ENCODE results near the gene EHMT1. TPM values are rescaled to one million over a fixed set of nuclear protein-coding genes. Genes with fewer than 3 reads are reported as not detected.

EHMT1 gene
- total RNA-seq, 2 donors from 2014 or later = 24.1 to 34.6 TPM

GRCh38 chr9:137798142-137798541, 179.3 kb downstream of the EHMT1 start:
- Histone ChIP-seq H3K9me3 (no peaks in the 10 kb centered on the region), H3K4me3 (no peak overlapping the region), H3K36me3 (peaks cover 85% of the 10 kb centered on the region), H3K27me3 (no peaks in the 10 kb centered on the region), H3K27ac (no peak overlapping the region), H3K4me1 (no peaks in the 10 kb centered on the region)
- no peak for DNase-seq (ENCODE audit: low spot score)
- TF ChIP-seq CTCF (IDR thresholded peaks at IDR 0.05) = no peak

DNA sequence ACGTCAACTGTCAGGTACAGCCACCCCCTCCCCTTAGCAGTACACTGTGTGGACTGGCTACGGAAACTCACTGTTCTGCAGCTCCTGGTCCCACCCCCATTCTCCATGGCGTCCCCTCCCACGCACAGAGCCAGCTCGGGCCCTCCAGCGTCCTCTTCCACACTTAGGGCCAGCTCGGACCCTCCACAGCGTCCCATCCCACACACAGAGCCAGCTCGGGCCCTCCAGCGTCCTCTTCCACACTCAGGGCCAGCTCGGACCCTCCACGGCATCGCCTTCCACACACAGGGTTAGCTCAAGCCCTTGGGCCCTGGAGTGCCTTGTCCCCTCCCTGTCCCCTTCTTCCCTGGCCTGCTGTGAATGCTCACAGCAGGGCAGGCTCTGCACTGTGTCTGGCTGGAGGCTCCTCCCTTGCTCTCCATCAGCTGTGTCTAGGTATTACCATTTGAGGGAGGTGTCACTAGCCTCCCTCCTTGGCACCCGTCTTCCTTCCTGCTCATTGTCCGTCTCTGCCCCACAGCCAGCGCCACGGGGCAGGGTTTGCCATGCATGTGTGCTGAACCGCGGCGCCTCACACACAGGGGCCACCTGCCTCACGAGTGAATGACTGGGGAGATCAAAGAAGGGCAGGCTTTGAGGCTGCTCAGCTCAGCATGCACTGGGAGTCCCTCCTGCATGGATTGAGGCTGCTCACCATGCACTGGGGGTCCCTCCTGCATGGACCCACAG, 180.3 kb downstream of the EHMT1 start:
- DNase-seq (ENCODE audit: low spot score) = no peak
- TF ChIP-seq CTCF (IDR thresholded peaks at IDR 0.05) = no peak
- Histone ChIP-seq H3K27ac (no peak overlapping the region), H3K27me3 (no peaks in the 10 kb centered on the region), H3K36me3 (peaks cover 80% of the 10 kb centered on the region), H3K4me1 (no peaks in the 10 kb centered on the region), H3K4me3 (no peak overlapping the region), H3K9me3 (no peaks in the 10 kb centered on the region)

DNA sequence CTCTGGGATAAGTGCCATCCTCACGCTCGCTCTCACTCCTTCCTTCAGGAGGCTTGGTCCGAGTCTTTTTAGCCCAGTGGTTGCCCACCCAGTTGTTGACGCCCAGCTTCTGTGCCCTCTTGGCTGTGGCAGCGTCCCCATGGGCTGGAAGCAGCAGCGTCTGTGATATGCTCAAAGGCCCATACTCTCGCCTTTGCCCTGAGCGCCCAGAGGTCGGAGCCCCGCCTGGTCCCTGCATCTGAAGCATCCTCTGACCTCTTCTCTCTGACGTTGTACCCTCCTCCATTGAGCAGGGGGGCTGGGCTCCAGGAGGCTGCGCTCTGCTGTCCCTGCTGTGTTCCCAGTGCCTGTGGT, 180.8 kb downstream of the EHMT1 start:
- no peak for TF ChIP-seq CTCF (IDR thresholded peaks at IDR 0.05)
- DNase-seq (ENCODE audit: low spot score) = no peak
- Histone ChIP-seq H3K4me1 (no peaks in the 10 kb centered on the region), H3K27me3 (no peaks in the 10 kb centered on the region), H3K9me3 (no peaks in the 10 kb centered on the region), H3K27ac (no peak overlapping the region), H3K4me3 (no peak overlapping the region), H3K36me3 (peaks cover 80% of the 10 kb centered on the region)

DNA sequence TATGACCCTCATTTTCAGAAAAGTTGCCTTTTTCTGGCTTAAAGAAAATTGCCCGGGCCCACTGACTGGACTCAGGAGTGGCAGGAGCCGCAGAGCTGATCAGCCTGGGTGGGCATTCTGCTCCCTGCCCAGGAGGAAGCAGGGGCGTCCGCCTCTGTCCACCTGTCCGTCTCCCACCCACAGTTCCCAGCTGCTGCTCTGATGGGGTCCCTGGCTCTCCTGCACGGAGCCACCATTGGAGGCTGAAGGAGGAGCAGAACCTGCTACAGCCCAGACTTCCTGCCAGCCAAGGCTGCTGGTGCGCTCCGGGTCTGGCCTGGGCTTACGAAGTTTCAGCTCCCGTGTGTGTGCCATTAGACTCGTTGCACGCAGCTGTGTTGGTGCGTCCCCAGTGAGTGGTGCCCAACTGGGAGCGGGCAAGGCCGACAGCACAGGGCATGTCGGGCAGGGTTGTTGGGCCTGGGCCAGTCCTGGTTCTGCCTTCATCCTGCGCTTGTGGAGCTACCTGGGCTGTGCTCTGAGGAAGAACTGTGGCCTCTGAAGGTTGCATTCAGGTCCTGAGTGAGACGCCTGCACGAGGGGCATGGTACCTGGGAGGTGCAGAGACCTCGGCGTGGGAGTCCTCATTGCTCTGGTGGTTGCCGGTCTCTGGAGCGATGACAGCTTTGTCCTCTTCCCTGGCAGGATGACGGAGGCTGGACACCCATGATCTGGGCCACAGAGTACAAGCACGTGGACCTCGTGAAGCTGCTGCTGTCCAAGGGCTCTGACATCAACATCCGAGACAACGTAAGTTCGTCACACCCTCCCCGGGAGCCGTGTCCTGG, 181.6 kb downstream of the EHMT1 start:
- Histone ChIP-seq H3K4me3 (no peak overlapping the region), H3K36me3 (peaks cover 73% of the 10 kb centered on the region), H3K27ac (no peak overlapping the region), H3K4me1 (no peaks in the 10 kb centered on the region), H3K9me3 (no peaks in the 10 kb centered on the region), H3K27me3 (no peaks in the 10 kb centered on the region)
- no peak for DNase-seq (ENCODE audit: low spot score)
- no peak for TF ChIP-seq CTCF (IDR thresholded peaks at IDR 0.05)

- H3K36me3 ChIP-seq = peaks cover 70% of the 10 kb centered on the region
- no peaks in the 10 kb centered on the region for H3K9me3 ChIP-seq
- H3K4me3 ChIP-seq = no peak overlapping the region
- H3K27ac ChIP-seq = no peak overlapping the region
- no peak for TF ChIP-seq CTCF (IDR thresholded peaks at IDR 0.05)
- no peak for DNase-seq (ENCODE audit: low spot score)
- H3K27me3 ChIP-seq = no peaks in the 10 kb centered on the region
- H3K4me1 ChIP-seq = no peaks in the 10 kb centered on the region
These were observed 182.2 kb downstream of the EHMT1 start for GRCh38 chr9:137801023-137801319.

Data from right atrium auricular region (tissue), 2 donors.